NOMO-1 (cell line): ENCODE data around the gene PCDH12.

Source experiments
- DNase-seq, 2 experiments: peaks; one replicate each; lab custom pipeline; 2025; ENCODE audit not compliant: unreplicated experiment in 2 of 2; lab: John Stamatoyannopoulos, UW

The PCDH12 gene

DNA sequence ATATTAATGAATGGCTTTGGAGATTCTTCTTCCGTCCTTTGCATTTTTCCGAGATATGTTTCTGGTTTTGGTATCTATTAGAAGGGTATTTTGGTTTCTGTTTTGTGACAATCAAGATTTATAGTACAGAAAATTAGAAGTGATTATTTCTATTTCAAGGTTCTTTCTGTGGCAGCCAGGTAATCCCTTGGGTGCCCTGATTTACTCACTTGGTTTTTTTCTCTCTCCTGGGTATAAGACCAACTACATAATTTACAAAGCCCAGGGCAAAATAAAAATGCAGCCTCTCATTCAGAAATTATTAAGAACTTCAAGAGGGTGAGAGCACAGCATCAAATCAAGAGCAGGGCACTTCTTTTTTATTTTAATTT is 8.9 kb upstream of the PCDH12 start:
- no peak for DNase-seq

DNA sequence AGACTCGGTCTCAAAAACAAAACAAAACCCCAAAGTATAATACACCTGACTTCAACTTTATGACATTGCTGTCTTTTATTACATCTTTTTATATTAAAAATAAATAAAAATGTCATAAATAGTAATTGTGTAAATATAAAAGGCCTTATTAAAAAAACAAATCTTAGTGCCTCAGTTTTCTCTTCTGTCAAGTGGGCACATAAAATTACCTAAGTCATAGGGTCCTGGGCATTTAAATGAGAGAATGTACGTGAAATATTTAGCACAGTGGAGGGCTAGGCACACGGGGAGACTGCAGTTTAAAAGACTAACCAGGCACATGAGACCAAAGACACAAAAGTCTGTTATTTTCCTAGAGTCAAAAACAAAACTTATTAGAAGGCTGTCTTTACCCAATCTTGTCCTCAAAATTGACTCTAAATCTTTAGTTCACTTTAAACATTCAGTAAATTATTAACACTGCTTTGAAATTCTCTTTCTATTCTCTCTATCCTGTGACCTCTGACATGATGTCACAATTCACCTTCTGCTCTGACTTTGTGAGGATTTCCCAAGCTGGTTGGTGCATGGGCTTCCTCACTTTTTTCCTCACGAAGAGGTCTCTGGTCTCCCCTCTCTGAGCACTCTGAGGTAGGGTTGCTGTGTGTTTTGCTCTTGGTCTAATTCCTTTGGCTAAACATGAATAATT is 8.4 kb upstream of the PCDH12 start:
- no peak for DNase-seq

- DNase-seq = no peak
Observed at GRCh38 chr5:141965071-141965470, 7.1 kb upstream of the PCDH12 start.

GRCh38 chr5:141963701-141964100 is 5.7 kb upstream of the PCDH12 start:
- peak in 1 of 2 experiments; percentile 23 for DNase-seq

DNA sequence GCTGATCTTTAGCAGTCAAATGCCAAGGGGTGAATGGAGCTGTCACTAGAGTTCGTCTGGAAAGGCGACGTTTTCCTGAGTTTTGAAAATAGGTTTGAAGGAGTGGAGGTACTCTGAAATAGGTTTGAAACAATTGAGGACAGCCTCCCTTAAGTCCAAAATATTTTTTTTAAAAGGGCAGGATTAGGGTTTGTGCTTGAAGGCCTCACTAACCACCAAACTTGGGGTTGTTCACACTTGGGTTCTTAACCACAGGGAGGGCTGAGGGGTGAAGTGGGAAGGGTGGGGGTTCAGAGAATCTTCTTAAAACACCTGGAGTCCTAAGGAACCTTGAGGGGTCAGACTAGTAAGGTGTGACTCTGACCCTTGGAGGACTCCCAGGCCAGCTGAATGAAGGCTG is 3.5 kb upstream of the PCDH12 start:
- DNase-seq = no peak

DNA sequence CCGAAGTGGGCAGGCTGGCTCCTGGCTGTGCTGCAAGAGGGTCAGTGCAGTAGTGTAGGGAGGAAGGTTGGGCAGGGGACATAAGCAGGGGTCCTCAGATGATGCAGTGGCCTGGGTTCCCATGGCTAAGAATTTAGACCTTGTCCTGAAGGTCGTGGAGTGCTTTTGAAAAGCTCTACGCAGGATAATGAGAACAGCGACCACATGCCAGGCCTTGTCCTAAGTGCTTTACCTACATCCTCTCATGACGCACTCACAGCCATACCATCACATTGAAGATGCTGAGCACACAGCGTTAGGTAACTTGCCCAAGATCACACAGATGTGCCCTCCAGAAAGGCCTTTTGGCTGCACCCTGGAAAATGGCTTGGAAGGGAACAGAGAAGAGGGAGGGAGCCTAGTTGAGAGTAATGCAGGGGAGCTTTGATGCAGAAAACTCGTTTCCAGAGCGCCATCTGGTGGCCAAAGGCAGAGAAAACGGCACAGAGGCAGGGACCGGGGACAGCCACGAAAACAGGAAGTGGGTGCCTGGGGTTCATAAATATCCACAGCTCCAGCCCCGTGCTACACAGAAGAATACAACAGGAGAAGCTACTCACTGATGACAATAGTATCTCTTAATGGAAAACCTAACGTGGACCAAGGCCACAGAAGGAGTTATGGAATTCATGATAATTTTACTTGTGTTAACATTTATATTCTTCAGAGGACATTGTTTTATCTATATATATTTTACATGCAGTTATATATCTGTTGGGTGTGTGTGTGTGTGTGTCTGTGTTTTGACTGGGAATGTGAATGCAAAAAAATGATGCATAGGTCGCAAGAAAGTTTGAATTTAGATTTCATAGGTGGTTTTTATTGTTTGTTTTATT is 2.7 kb upstream of the PCDH12 start:
- peak; percentile 68 to 90 for DNase-seq

DNA sequence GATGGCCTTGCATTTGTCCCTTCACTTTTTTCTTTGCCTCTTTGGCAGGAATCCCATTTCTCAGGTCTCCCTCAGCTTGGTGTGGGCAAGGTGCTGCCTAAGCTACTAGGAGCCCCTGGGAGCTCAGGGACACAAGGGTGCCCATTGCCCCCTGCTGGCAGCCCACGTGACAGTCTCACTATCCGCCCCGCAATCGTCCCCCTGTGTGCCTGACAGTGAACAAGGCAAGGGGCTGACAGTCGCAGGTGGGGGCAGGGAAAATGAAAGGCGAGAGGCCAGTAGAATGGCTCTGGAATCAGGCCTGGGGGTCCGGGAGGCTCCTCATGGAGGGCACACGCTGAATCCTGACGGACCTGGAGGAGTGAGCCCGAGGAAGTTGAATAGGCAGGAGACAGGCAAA is 2.0 kb upstream of the PCDH12 start:
- DNase-seq = no peak

DNA sequence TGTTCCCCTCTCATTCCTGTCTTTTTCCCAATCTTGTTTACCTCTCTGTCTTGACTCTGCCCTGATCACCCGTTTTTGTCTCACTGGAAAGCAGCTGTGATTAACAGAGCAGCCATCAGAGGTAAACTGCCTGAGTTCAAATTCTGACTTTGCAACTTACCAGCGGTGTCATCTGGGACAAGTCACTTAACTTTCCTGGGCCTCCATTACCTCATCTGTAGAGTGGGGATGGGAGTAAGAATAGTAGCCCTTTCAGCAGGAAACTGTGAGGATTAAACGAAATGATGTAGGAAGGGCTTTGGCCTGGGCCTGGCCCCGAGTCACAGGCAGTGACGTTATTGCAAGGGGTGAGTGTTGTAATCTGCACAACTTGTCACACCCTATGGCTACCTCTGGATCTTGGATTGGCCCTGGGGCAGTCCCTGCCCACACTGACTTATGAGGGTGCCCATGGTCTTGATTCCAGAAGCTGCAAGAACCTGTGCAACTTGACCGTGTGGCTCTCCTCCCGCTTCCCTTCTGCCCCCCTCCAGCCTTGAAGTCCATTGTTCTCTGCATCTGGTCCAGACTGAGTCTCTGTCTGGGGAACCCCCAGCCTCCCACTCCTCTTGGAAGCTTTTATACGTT is 657 bp upstream of the PCDH12 start:
- peak; percentile 28 to 47 for DNase-seq

GRCh38 chr5:141957367-141957996 is 520 bp downstream of the PCDH12 start:
- DNase-seq = peak in 1 of 2 experiments; percentile 33

DNA sequence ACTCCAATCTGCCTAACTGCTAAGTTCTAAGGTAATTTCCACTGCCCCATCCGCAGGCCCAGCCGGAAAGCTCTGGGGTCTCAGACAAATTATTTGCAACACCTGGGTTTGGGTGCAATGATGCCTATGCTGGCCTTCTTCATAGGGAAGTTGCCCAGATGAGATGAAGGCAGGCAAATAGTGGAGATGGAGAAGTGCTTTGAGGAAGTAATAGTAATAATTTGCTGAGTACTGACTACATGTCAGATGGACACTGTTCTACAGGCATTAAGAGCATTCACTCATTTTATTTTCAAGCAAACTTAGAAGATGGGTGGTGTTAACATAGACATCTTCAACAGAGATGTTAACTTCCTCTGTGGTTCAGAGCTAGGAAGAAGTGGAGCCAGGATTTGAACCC is 3.8 kb downstream of the PCDH12 start:
- DNase-seq = peak; percentile 32 to 62

DNA sequence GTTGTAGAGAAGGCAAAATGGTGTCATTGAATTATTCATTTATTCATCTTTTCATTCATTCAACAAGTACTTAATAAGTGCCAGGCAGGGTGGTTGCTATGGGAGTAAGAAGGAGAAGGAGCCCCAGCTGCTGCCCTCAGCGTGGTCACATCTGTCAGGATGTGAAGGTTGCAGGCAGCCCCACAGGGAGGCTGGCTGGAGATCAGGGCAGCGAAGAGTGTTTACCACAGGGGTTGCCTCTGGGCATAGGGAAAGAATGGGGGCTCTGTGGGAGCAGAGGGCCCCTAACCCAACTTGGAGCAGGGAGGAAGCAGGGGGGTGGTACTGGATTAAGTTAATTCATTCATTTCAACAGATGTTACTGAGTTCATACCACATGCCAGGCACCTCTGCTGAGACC is 6.0 kb downstream of the PCDH12 start:
- DNase-seq = no peak

DNA sequence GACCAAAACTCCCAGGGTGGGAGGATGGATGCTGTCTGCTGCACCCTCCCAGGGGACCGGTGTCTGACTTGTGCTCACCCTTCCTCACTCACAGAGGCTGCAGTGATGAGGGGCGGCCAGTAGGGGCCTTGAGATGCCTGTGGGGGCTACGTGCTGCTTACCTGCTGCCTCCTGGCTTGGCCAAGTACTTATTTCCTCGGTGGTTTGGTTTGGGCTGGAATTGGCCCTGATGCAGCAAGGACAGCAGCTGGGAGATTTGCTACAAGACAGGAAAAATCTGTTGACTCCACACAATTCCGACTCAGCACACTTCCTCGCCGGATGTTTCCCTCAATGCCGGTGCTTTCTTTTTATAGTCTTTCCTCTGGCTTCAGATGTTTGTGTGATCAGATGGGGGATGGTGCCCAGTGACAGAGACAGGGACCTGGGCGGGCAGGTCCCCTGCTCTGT is 6.6 kb downstream of the PCDH12 start:
- no peak for DNase-seq

GRCh38 chr5:141950207-141951005 is 7.6 kb downstream of the PCDH12 start:
- DNase-seq = no peak

DNA sequence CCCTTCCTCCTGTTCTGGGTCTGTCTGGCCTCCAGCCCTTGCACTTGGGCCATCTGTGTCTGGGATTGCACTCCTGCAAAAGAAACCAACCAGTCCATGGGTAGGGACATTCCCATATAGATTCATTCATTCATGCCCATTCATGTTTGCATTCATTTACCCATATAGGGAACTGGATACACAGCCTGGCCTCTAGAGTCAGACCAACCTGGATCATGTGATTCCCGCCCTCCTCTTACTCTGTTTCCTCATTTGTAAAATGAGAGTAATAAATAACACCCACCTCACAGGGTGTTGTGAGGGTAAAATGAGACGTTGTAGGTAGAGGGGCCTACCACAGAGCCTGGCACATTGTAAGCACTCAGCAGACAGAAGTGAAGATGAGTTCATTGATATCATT is 8.5 kb downstream of the PCDH12 start:
- no peak for DNase-seq

- no peak for DNase-seq
Observed at GRCh38 chr5:141948812-141949211, 9.2 kb downstream of the PCDH12 start.

DNA sequence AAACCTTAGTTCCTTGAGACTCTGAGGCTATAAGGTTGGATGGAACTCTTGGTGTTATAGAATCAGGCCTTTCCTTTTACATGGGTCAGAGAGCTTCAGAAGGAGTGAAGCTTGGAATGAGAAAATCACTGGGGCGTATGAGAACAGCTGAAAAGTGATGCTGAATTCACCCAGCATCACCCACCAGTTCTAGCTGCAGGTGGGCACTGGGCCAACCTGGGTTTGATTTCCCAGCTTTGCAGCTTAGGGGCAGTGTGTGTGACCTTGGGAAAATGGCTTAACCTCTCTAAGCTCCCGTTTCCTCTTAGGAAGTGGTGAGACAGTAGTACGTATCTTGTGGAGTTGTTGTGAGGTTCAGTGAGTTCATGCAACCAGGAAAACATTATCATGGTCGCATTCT is 10.7 kb downstream of the PCDH12 start:
- DNase-seq = no peak

- DNase-seq = no peak
Observed at GRCh38 chr5:141945511-141946051, 12.4 kb downstream of the PCDH12 start.

GRCh38 chr5:141944076-141944475 is 13.9 kb downstream of the PCDH12 start:
- no peak for DNase-seq

- no peak for DNase-seq
Observed at GRCh38 chr5:141942185-141942857, 15.7 kb downstream of the PCDH12 start.

GRCh38 chr5:141941779-141942178 is 16.2 kb downstream of the PCDH12 start:
- DNase-seq = no peak
